GM19463 (cell line): ENCODE data around the gene SHD.
A peak's percentile ranks its signal among the peaks of the same experiment; 100 is the strongest.
"Not testable (repeated sequence)": the region's sequence is repeated elsewhere in the genome, so short reads cannot be mapped to it uniquely, and the experiment has no call there.

ENCODE experiments used
- ATAC-seq: cut with Tn5 transposase; IDR thresholded peaks from one replicate; pipeline ENCODE4 v1.9.1; 2021; ENCODE audit warnings: mild to moderate bottlenecking, moderate library complexity; ENCODE audit not compliant: unreplicated experiment

Gene SHD

DNA sequence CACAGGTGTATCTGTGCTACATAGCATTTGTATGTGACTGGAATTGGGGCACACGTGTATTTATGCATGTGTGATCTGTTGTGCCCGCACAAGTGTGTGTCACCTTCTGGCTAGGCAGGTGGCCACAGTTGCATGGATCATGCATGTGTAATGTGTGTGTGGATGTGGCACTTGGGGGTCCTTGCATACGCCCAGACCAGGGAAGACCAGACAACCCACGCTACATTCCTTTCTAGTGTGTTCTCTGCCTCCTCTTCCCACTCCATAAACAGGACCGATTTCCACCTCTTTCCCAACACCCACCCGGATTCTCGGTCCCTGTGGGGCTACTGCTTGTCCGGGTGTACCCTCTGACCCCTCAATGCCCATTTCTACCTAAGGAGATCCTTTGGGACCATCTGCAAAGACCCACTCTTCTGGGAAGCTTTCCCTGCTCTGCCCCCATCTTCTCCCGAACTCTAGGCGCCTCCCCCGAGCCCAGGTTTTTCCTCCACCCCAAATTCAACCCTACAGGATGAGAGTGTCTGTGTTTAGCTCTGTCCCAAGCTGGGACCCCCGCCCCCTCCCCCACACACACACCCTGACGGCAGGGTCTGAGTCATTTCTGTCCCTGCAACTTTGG, 47.3 kb downstream of the SHD start:
- no peak for ATAC-seq

- ATAC-seq: no peak
Measured at GRCh38 chr19:4326837-4327251, 47.8 kb downstream of the SHD start.

DNA sequence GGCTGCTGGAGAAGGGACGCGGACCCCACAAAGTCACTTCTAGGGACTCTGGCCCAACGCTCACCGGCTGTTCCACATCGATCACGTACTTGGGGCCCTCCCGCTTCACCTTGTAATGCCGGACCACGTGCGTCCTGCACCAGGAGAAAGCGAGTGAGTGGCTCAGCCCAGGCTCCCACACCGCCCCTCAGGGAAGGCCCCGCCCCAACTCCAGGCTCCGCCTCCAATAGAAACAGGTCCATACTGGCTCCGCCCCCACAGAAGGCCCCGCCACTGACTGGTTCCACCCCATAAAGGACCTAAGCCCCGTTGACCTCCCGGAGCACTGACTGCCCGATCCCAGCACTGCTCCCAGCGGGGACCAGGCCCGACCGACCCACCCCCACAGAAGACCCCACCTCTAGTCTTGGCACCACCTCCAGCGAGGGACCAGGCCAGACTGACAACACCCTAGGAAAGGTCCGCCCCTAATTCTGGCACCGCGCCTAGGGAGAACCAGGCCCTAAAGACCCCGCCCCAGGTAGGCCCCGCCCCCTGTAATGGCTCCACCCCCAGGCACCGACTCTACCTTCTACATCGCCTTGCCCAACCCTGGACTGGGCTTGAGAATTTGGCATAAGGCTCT, 48.3 kb downstream of the SHD start:
- no peak for ATAC-seq

- no peak for ATAC-seq
Measured at GRCh38 chr19:4327877-4328242, 48.8 kb downstream of the SHD start.

DNA sequence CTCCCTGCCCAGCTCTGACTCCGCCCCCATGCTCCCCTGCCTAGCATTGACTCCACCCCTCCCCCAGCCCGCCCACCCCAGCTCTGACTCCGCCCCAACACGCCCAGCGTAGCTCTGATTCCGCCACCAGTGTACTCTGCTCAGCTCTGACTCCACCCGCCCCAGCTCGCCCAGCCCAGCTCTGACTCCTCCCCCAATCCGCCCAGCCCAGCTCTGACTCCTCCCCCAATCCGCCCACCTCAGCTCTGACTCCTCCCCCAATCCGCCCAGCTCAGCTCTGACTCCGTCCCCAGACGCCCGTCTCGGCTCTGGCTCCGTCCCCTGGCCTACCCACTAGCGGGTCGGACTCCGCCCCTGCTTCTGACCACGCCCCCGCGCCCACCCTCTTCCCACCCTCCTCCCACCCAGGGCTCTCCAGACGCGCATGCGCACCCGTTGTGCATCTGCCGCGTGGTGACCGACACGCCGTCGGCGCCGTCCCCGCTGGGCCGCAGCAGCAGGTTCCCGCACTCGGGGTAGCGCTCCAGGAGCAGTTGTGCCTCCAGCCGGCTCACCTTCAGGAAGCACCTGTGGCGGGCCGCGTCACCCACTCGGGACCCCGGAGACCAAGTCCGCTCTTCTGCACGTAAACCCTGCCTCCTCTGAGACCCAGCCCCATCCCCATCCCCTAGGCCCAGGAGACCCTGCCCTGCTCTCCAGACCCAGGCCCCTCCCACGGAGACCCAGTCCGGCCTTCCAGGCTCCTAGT, 49.4 kb downstream of the SHD start:
- ATAC-seq: peak; percentile 82

- ATAC-seq: not testable (repeated sequence)
Measured at GRCh38 chr19:4328991-4329681, 50.1 kb downstream of the SHD start.

DNA sequence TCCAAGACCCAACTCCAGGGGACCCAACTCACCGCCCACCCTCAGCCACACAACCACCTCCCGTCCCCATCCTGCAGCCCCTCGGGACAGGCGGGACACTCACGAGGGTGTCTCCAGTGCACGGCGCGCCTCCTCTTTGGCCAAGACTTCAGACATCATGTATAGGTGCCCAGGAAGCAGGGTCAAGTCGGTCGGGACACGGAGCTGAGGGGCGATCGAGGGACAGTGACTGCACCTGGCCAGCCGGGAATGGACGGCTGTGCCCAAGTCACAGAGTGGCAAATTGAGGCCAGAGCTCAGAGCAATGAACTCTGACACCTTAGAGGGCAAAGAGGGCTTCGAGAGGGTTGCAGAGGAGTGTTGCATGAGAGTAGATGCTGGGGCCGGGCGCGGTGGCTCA, 50.8 kb downstream of the SHD start:
- ATAC-seq: no peak

- ATAC-seq: no peak
Measured at GRCh38 chr19:4334929-4335570, 56.0 kb downstream of the SHD start.

- no peak for ATAC-seq
Measured at GRCh38 chr19:4337906-4338440, 58.9 kb downstream of the SHD start.

- ATAC-seq: no peak
Measured at GRCh38 chr19:4338441-4339355, 59.6 kb downstream of the SHD start, which contains the start of gene STAP2. STAP2 (minus strand) TSS chr19:4338827; CDS start chr19:4338753, 74 bp downstream.
